GM23338 (cell line): ENCODE data around the gene CBX5. TPM values are rescaled to one million over a fixed set of nuclear protein-coding genes. Genes with fewer than 3 reads are reported as not detected.

ENCODE experiments used
- ATAC-seq: fragments of 200-7000 bp; cut with Tn5 transposase; 3 replicates; pipeline ENCODE4 v1.9.1; 2020
- DNase-seq: peaks from one replicate; pipeline ENCODE4 v3.0.0-alpha.2; 2015; ENCODE audit warnings: low spot score
- H2AFZ ChIP-seq: fragments of 200-600 bp; sonication (generic); 2 replicates; pipeline ENCODE4 v1.8.0; 2016; ENCODE audit warnings: antibody characterized with exemption, mild to moderate bottlenecking, moderate library complexity
- H3F3A ChIP-seq: fragments of 200-600 bp; sonication (generic); replicated peaks from 2 replicates; pipeline ENCODE4 v1.8.0; 2017; ENCODE audit warnings: antibody characterized with exemption, mixed run types, low read depth
- H3K27ac ChIP-seq: fragments of 200-600 bp; sonication (generic); 2 replicates; pipeline ENCODE4 v1.6.1; 2016; ENCODE audit warnings: low read depth
- H3K27me3 ChIP-seq: fragments of 200-600 bp; sonication (generic); 2 replicates; pipeline ENCODE4 v1.8.0; 2016; ENCODE audit warnings: mild to moderate bottlenecking, mixed run types, moderate library complexity; ENCODE audit not compliant: insufficient read depth
- H3K36me3 ChIP-seq: fragments of 200-600 bp; sonication (generic); 2 replicates; pipeline ENCODE4 v1.8.0; 2016; ENCODE audit warnings: mild to moderate bottlenecking; ENCODE audit not compliant: insufficient read depth
- H3K4me1 ChIP-seq: fragments of 200-600 bp; sonication (generic); 2 replicates; pipeline ENCODE4 v1.8.0; 2016; ENCODE audit warnings: mild to moderate bottlenecking, moderate library complexity; ENCODE audit not compliant: insufficient read depth
- H3K4me2 ChIP-seq: fragments of 200-600 bp; sonication (generic); 2 replicates; pipeline ENCODE4 v1.7.1; 2017; ENCODE audit warnings: mixed run types
- H3K4me3 ChIP-seq: fragments of 200-600 bp; sonication (generic); 2 replicates; pipeline ENCODE4 v1.6.1; 2016; ENCODE audit warnings: mixed run types
- H3K79me2 ChIP-seq: fragments of 200-600 bp; sonication (generic); replicated peaks from 2 replicates; pipeline ENCODE4 v1.8.0; 2017; ENCODE audit warnings: mild to moderate bottlenecking; ENCODE audit not compliant: insufficient read depth
- H3K9me2 ChIP-seq: fragments of 200-600 bp; sonication (generic); 2 replicates; pipeline ENCODE4 v1.8.0; 2017; ENCODE audit not compliant: insufficient read depth
- H4K20me1 ChIP-seq: fragments of 200-600 bp; sonication (generic); replicated peaks from 2 replicates; pipeline ENCODE4 v1.8.0; 2017; ENCODE audit warnings: mild to moderate bottlenecking; ENCODE audit not compliant: insufficient read depth
- H3K27ac Mint-ChIP-seq: 2 replicates; pipeline ENCODE4 v1.8.0; 2020; ENCODE audit warnings: inconsistent platforms, mild to moderate bottlenecking, moderate library complexity, mixed read lengths
- H3K27me3 Mint-ChIP-seq: 3 replicates; pipeline ENCODE4 v1.8.0; 2022; ENCODE audit warnings: low read depth, mild to moderate bottlenecking, moderate library complexity, mixed read lengths, inconsistent platforms; ENCODE audit not compliant: insufficient read depth, poor library complexity
- H3K36me3 Mint-ChIP-seq: 3 replicates; pipeline ENCODE4 v1.8.0; 2021; ENCODE audit warnings: low read depth, mild to moderate bottlenecking, inconsistent platforms, moderate library complexity, mixed read lengths
- H3K4me1 Mint-ChIP-seq: 3 replicates; pipeline ENCODE4 v1.8.0; 2020; ENCODE audit warnings: mild to moderate bottlenecking, inconsistent platforms, mixed read lengths
- H3K4me3 Mint-ChIP-seq: 3 replicates; pipeline ENCODE4 v1.8.0; 2021; ENCODE audit warnings: moderate library complexity, mild to moderate bottlenecking, inconsistent platforms, mixed read lengths
- H3K9me3 Mint-ChIP-seq: 3 replicates; pipeline ENCODE4 v1.8.0; 2020; ENCODE audit warnings: moderate library complexity, mild to moderate bottlenecking, inconsistent platforms, mixed read lengths
- CREB1 ChIP-seq: fragments of 250-450 bp; sonication (Bioruptor Pico); IDR thresholded peaks from 2 replicates; pipeline ENCODE4 v1.5.0; 2020; ENCODE audit warnings: low read depth, mild to moderate bottlenecking, moderate library complexity
- CTCF ChIP-seq, 2 experiments: fragments of 200-600 bp in 1 of 2; sonication (generic) in 1 of 2; conservative IDR thresholded peaks; 2 replicates each; pipeline versions ENCODE4 v1.5.1 to v1.6.1; 2016 to 2017; ENCODE audit warnings: antibody characterized with exemption in 2 of 2, low read depth in 2 of 2, mild to moderate bottlenecking in 2 of 2, moderate library complexity in 1 of 2
- EZH2 ChIP-seq: fragments of 200-600 bp; sonication (generic); IDR thresholded peaks from one replicate; pipeline ENCODE4 v1.8.0; 2017; ENCODE audit warnings: antibody characterized with exemption, mild to moderate bottlenecking, low read depth; ENCODE audit not compliant: unreplicated experiment
- NANOG ChIP-seq: IDR thresholded peaks from 2 replicates; pipeline ENCODE4 v1.6.1; 2016; ENCODE audit warnings: antibody characterized with exemption, borderline replicate concordance
- POLR2AphosphoS5 ChIP-seq: IDR thresholded peaks from 2 replicates; pipeline ENCODE4 v1.6.1; 2016; ENCODE audit warnings: antibody characterized with exemption, low read depth
- ZNF114 ChIP-seq: fragments of 250-450 bp; sonication (Bioruptor Pico); IDR thresholded peaks from 2 replicates; pipeline ENCODE4 v1.5.0; 2020; ENCODE audit warnings: mild to moderate bottlenecking, moderate library complexity
- ZNF462 ChIP-seq: fragments of 250-450 bp; sonication (Bioruptor Pico); IDR thresholded peaks from 2 replicates; pipeline ENCODE4 v1.5.0; 2020; ENCODE audit warnings: mild to moderate bottlenecking, moderate library complexity
- polyA plus RNA-seq: library from polyadenylated mRNA; unstranded; fragments of >200 nt; fragmentation: Nextera tagmentation; extraction: Ambion mirVana; gene quantifications from 2 replicates; pipeline ENCODE4 v1.2.1, GENCODE V29; 2016
- total RNA-seq: library from RNA; depleted of rRNA; stranded (reverse); fragments of >200 nt; shearing (Covaris generic); gene quantifications from 2 replicates; pipeline ENCODE4 v1.2.3, GENCODE V29; 2014
- TF ChIP-seq, protein P1 (sequence below): IDR thresholded peaks from 2 replicates; pipeline ENCODE4 v1.6.1; 2016; ENCODE audit warnings: antibody characterized with exemption
- TF ChIP-seq, protein P2 (sequence below): IDR thresholded peaks from one replicate; pipeline ENCODE4 v1.6.1; 2018; ENCODE audit warnings: antibody characterized with exemption; ENCODE audit not compliant: unreplicated experiment

Gene CBX5
- total and polyA plus RNA-seq, 2 experiments from 2014 or later = 152 to 212 TPM

DNA sequence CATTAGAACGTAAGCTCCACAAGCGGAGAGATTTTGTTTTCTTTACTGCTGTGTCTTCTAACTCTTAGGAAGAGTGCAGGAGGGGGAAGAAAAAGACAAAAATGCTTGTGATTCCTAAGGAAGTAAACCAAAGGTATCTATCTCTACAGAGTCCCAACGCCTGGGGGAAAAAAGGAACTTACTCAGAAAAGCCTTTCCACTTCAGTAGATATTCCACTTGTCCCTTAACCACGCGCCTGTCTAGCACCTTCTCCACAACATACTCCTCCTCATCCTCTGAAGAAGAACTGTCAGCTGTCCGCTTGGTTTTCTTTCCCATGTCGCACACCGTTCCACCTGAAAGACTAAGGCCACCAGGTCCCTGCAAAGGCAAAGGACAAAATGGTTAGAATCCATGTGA is 22.6 kb downstream of the CBX5 start:
- H2AFZ ChIP-seq = no peak overlapping the region
- peaks cover 62% of the 10 kb centered on the region for H3K79me2 ChIP-seq
- no peak for TF ChIP-seq NANOG
- peak overlapping the region; percentile 62 for H3K4me2 ChIP-seq
- H3K36me3 ChIP-seq = peaks cover 17% of the 10 kb centered on the region; the same call in 1 of the 2 replicates
- no peaks in the 10 kb centered on the region for H4K20me1 ChIP-seq
- H3K27me3 Mint-ChIP-seq = peaks cover 17% of the 10 kb centered on the region
- peaks cover 16% of the 10 kb centered on the region for H3F3A ChIP-seq
- ATAC-seq (no peak), DNase-seq (no peak)
- H3K27ac ChIP-seq = peak overlapping the region; percentile 96
- H3K36me3 Mint-ChIP-seq = peaks cover 45% of the 10 kb centered on the region
- no peaks in the 10 kb centered on the region for H3K9me3 Mint-ChIP-seq
- H3K9me2 ChIP-seq = no peaks in the 10 kb centered on the region
- no peak overlapping the region for H3K4me3 ChIP-seq
- H3K4me1 ChIP-seq = peaks cover 37% of the 10 kb centered on the region
- H3K4me3 Mint-ChIP-seq = peak overlapping the region; percentile 69; the same call in 1 of the 3 replicates
- no peaks in the 10 kb centered on the region for H3K27me3 ChIP-seq
- peak overlapping the region; percentile 98 for H3K27ac Mint-ChIP-seq
- peaks cover 52% of the 10 kb centered on the region for H3K4me1 Mint-ChIP-seq

DNA sequence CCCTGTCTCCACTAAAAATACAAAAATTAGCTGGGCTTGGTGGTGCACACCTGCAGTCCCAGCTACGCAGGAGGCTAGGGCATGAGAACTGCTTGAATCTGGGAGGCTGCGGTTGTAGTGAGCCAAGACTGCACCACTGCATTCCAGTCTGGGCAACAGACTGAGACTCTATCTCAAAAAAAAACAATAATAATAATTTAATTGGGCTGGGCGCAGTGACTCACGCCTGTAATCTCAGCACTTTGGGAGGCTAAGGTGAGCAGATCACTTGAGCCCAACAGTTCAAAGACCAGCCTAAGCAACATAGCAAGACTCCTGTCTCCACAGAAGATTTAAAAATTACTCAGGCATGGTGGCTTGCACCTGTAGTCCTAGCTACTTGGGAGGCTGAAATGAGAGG is 26.7 kb downstream of the CBX5 start:
- Mint-ChIP-seq H3K9me3 (no peaks in the 10 kb centered on the region), H3K4me3 (no peak overlapping the region), H3K27ac (no peak overlapping the region), H3K27me3 (peaks cover 7% of the 10 kb centered on the region), H3K36me3 (peaks cover 83% of the 10 kb centered on the region), H3K4me1 (peaks cover 29% of the 10 kb centered on the region)
- Histone ChIP-seq H3K27ac (peak overlapping the region; percentile 35; the same call in 1 of the 2 replicates), H2AFZ (no peak overlapping the region), H4K20me1 (no peaks in the 10 kb centered on the region), H3F3A (peaks cover 6% of the 10 kb centered on the region; the same call in 1 of the 2 replicates), H3K4me2 (no peak overlapping the region), H3K4me3 (no peak overlapping the region), H3K79me2 (peaks cover 52% of the 10 kb centered on the region), H3K4me1 (peaks cover 10% of the 10 kb centered on the region), H3K27me3 (no peaks in the 10 kb centered on the region), H3K36me3 (peaks cover 34% of the 10 kb centered on the region), H3K9me2 (no peaks in the 10 kb centered on the region)
- no peak for ATAC-seq
- no peak for DNase-seq
- TF ChIP-seq ZNF462 (CRISPR knock-in tag) = no peak
- no peak for TF ChIP-seq ZNF114
- no peak for TF ChIP-seq EZH2
- no peak for TF ChIP-seq CREB1 (CRISPR knock-in tag)
- TF ChIP-seq, protein P1, sequence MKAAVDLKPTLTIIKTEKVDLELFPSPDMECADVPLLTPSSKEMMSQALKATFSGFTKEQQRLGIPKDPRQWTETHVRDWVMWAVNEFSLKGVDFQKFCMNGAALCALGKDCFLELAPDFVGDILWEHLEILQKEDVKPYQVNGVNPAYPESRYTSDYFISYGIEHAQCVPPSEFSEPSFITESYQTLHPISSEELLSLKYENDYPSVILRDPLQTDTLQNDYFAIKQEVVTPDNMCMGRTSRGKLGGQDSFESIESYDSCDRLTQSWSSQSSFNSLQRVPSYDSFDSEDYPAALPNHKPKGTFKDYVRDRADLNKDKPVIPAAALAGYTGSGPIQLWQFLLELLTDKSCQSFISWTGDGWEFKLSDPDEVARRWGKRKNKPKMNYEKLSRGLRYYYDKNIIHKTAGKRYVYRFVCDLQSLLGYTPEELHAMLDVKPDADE = no peak
- TF ChIP-seq POLR2AphosphoS5 = no peak
- TF ChIP-seq, protein P2, sequence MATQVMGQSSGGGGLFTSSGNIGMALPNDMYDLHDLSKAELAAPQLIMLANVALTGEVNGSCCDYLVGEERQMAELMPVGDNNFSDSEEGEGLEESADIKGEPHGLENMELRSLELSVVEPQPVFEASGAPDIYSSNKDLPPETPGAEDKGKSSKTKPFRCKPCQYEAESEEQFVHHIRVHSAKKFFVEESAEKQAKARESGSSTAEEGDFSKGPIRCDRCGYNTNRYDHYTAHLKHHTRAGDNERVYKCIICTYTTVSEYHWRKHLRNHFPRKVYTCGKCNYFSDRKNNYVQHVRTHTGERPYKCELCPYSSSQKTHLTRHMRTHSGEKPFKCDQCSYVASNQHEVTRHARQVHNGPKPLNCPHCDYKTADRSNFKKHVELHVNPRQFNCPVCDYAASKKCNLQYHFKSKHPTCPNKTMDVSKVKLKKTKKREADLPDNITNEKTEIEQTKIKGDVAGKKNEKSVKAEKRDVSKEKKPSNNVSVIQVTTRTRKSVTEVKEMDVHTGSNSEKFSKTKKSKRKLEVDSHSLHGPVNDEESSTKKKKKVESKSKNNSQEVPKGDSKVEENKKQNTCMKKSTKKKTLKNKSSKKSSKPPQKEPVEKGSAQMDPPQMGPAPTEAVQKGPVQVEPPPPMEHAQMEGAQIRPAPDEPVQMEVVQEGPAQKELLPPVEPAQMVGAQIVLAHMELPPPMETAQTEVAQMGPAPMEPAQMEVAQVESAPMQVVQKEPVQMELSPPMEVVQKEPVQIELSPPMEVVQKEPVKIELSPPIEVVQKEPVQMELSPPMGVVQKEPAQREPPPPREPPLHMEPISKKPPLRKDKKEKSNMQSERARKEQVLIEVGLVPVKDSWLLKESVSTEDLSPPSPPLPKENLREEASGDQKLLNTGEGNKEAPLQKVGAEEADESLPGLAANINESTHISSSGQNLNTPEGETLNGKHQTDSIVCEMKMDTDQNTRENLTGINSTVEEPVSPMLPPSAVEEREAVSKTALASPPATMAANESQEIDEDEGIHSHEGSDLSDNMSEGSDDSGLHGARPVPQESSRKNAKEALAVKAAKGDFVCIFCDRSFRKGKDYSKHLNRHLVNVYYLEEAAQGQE = no peak
- TF ChIP-seq NANOG = no peak
- TF ChIP-seq CTCF (conservative IDR thresholded peaks at IDR 0.05; ENCODE audit: low read depth in 2 of 2) = no peak
